ENCODE data around the gene PLBD1. TPM values are rescaled to one million over a fixed set of nuclear protein-coding genes. Genes with fewer than 3 reads are reported as not detected.

Gene PLBD1
- total RNA-seq, 1 donor from 2014 or later, result 1.1 TPM

- Histone ChIP-seq H3K36me3 (ENCODE audit: control insufficient read depth, insufficient read depth, low read length) (no peaks in the 10 kb centered on the region), H3K4me3 (ENCODE audit: low read depth, low read length) (no peak overlapping the region), H3K27me3 (ENCODE audit: control insufficient read depth, insufficient read depth, low read length) (no peaks in the 10 kb centered on the region)
- TF ChIP-seq, protein P1, sequence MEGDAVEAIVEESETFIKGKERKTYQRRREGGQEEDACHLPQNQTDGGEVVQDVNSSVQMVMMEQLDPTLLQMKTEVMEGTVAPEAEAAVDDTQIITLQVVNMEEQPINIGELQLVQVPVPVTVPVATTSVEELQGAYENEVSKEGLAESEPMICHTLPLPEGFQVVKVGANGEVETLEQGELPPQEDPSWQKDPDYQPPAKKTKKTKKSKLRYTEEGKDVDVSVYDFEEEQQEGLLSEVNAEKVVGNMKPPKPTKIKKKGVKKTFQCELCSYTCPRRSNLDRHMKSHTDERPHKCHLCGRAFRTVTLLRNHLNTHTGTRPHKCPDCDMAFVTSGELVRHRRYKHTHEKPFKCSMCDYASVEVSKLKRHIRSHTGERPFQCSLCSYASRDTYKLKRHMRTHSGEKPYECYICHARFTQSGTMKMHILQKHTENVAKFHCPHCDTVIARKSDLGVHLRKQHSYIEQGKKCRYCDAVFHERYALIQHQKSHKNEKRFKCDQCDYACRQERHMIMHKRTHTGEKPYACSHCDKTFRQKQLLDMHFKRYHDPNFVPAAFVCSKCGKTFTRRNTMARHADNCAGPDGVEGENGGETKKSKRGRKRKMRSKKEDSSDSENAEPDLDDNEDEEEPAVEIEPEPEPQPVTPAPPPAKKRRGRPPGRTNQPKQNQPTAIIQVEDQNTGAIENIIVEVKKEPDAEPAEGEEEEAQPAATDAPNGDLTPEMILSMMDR (IDR thresholded peaks at IDR 0.05; ENCODE audit: insufficient read depth, low read length, severe bottlenecking), result no peak
- DNase-seq (ENCODE audit: low read depth), result no peak
- no peak for FAIRE-seq
Observed at GRCh38 chr12:14611640-14612203, 44.0 kb upstream of the PLBD1 start.

- FAIRE-seq, result no peak
- Histone ChIP-seq H3K4me3 (ENCODE audit: low read depth, low read length) (no peak overlapping the region), H3K36me3 (ENCODE audit: control insufficient read depth, insufficient read depth, low read length) (no peaks in the 10 kb centered on the region), H3K27me3 (ENCODE audit: control insufficient read depth, insufficient read depth, low read length) (no peaks in the 10 kb centered on the region)
- TF ChIP-seq, protein P1 (IDR thresholded peaks at IDR 0.05; ENCODE audit: insufficient read depth, low read length, severe bottlenecking), result no peak
- DNase-seq (ENCODE audit: low read depth), result no peak
Observed at GRCh38 chr12:14607568-14607967, 39.9 kb upstream of the PLBD1 start.

DNA sequence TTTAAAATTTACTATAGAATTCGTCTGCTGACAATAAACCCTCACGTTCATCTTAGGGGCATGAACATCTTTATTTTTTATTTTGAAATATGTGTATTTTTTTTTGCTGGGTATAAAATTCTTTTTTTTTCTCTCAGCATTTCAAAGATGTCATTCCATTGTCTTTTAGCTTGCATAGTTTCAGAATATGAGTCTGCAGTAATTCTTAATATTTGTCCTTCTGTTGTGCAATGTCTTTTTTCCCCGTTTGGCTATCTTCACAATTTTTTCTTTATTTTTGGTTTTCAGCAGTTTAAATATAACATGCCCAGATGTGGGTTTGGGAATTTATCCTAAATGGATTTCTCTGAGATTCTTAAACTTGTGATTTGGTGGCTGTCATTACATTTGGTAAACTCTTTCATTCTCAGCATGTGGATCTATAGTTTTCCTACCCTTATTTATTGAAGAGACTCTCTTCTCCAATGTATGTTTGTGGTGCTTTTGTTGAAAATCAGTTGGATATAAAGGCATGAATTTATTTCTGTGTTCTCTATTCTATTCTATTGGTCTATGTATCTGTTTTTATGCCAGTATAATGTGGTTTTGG is 37.8 kb upstream of the PLBD1 start:
- Histone ChIP-seq H3K27me3 (ENCODE audit: control insufficient read depth, insufficient read depth, low read length) (no peaks in the 10 kb centered on the region), H3K36me3 (ENCODE audit: control insufficient read depth, insufficient read depth, low read length) (no peaks in the 10 kb centered on the region), H3K4me3 (ENCODE audit: low read depth, low read length) (no peak overlapping the region)
- TF ChIP-seq, protein P1 (IDR thresholded peaks at IDR 0.05; ENCODE audit: insufficient read depth, low read length, severe bottlenecking), result no peak
- FAIRE-seq, result no peak
- no peak for DNase-seq (ENCODE audit: low read depth)

- FAIRE-seq (no peak), DNase-seq (ENCODE audit: low read depth) (no peak)
- no peaks in the 10 kb centered on the region for H3K36me3 ChIP-seq (ENCODE audit: control insufficient read depth, insufficient read depth, low read length)
- no peaks in the 10 kb centered on the region for H3K27me3 ChIP-seq (ENCODE audit: control insufficient read depth, insufficient read depth, low read length)
- no peak overlapping the region for H3K4me3 ChIP-seq (ENCODE audit: low read depth, low read length)
- TF ChIP-seq, protein P1 (IDR thresholded peaks at IDR 0.05; ENCODE audit: insufficient read depth, low read length, severe bottlenecking), result no peak
Observed at GRCh38 chr12:14601692-14602478, 34.2 kb upstream of the PLBD1 start.

DNA sequence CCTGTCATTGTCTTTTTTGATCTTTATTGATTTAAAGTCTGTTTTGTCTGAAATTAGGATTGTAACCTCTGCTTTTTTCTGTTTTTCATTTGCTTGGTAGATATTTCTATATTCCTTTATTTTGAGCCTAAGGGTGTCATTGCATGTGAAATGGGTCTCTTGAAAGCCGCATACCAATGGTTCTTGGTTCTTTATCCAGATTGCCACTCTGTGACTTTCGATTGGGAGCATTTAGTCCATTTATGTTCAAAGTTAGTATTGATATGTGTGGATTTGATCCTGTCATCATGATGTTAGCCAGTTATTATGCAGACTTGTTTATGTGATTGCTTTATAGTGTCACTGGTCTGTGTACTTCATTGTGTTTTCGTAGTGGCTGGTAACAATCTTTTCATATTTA is 29.8 kb upstream of the PLBD1 start:
- TF ChIP-seq, protein P1 (IDR thresholded peaks at IDR 0.05; ENCODE audit: insufficient read depth, low read length, severe bottlenecking), result no peak
- no peak overlapping the region for H3K4me3 ChIP-seq (ENCODE audit: low read depth, low read length)
- FAIRE-seq, result no peak
- DNase-seq (ENCODE audit: low read depth), result no peak
- no peaks in the 10 kb centered on the region for H3K27me3 ChIP-seq (ENCODE audit: control insufficient read depth, insufficient read depth, low read length)
- no peaks in the 10 kb centered on the region for H3K36me3 ChIP-seq (ENCODE audit: control insufficient read depth, insufficient read depth, low read length)
